Measurements from ENCODE around the gene FAF2.
A peak's percentile ranks its signal among the peaks of the same experiment; 100 is the strongest.

FAF2 gene

GRCh38 chr5:176489077-176489476 lies 40.9 kb downstream of the FAF2 start:
- no peak for ATAC-seq (ENCODE audit: low read depth)
- Histone ChIP-seq H3K4me3 (ENCODE audit: severe bottlenecking) (no peak overlapping the region), H3K36me3 (ENCODE audit: low read depth) (peaks cover 86% of the 10 kb centered on the region), H3K27me3 (ENCODE audit: insufficient read depth, poor library complexity, severe bottlenecking) (no peaks in the 10 kb centered on the region), H3K27ac (ENCODE audit: poor library complexity, severe bottlenecking) (peak overlapping the region; percentile 94), H3K4me1 (ENCODE audit: insufficient read depth, poor library complexity, severe bottlenecking) (peaks cover 48% of the 10 kb centered on the region), H3K9me3 (ENCODE audit: severe bottlenecking) (no peaks in the 10 kb centered on the region)
- no peak for DNase-seq (ENCODE audit: low spot score)
- TF ChIP-seq, protein P1, sequence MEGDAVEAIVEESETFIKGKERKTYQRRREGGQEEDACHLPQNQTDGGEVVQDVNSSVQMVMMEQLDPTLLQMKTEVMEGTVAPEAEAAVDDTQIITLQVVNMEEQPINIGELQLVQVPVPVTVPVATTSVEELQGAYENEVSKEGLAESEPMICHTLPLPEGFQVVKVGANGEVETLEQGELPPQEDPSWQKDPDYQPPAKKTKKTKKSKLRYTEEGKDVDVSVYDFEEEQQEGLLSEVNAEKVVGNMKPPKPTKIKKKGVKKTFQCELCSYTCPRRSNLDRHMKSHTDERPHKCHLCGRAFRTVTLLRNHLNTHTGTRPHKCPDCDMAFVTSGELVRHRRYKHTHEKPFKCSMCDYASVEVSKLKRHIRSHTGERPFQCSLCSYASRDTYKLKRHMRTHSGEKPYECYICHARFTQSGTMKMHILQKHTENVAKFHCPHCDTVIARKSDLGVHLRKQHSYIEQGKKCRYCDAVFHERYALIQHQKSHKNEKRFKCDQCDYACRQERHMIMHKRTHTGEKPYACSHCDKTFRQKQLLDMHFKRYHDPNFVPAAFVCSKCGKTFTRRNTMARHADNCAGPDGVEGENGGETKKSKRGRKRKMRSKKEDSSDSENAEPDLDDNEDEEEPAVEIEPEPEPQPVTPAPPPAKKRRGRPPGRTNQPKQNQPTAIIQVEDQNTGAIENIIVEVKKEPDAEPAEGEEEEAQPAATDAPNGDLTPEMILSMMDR (IDR thresholded peaks at IDR 0.05; ENCODE audit: poor library complexity, severe bottlenecking) = no peak

- Histone ChIP-seq H3K9me3 (ENCODE audit: severe bottlenecking) (no peaks in the 10 kb centered on the region), H3K4me1 (ENCODE audit: insufficient read depth, poor library complexity, severe bottlenecking) (peaks cover 48% of the 10 kb centered on the region), H3K27me3 (ENCODE audit: insufficient read depth, poor library complexity, severe bottlenecking) (no peaks in the 10 kb centered on the region), H3K36me3 (ENCODE audit: low read depth) (peaks cover 90% of the 10 kb centered on the region), H3K27ac (ENCODE audit: poor library complexity, severe bottlenecking) (peak overlapping the region; percentile 94), H3K4me3 (ENCODE audit: severe bottlenecking) (no peak overlapping the region)
- DNase-seq (ENCODE audit: low spot score) = no peak
- TF ChIP-seq, protein P1 (IDR thresholded peaks at IDR 0.05; ENCODE audit: poor library complexity, severe bottlenecking) = peak; percentile 64
- no peak for ATAC-seq (ENCODE audit: low read depth)
Observed at GRCh38 chr5:176490301-176490700, 42.1 kb downstream of the FAF2 start.

DNA sequence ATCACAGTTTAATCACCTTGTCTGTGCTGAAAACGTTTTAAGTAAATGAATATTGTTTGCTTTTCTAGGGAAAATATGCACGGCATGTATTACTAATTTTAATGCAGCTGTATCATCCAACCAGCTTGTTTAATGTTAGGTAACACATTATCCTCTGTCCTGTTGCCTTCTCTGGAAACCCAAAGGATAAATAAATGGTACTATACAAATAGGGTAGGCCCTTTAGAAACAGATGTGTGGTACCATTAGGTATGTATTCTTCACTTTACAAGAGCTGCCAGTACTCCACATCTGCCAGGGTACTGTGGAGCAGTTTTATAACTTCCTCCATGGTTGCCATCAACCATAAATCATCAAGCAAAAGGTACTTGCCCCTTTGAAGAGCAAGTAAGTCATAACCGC lies 42.9 kb downstream of the FAF2 start:
- peak overlapping the region; percentile 94 for H3K27ac ChIP-seq (ENCODE audit: poor library complexity, severe bottlenecking)
- TF ChIP-seq, protein P1 (IDR thresholded peaks at IDR 0.05; ENCODE audit: poor library complexity, severe bottlenecking) = no peak

GRCh38 chr5:176491901-176492300 lies 43.7 kb downstream of the FAF2 start:
- H3K27ac ChIP-seq (ENCODE audit: poor library complexity, severe bottlenecking) = peak overlapping the region; percentile 94
- peaks cover 48% of the 10 kb centered on the region for H3K4me1 ChIP-seq (ENCODE audit: insufficient read depth, poor library complexity, severe bottlenecking)
- ATAC-seq (ENCODE audit: low read depth) (no peak), DNase-seq (ENCODE audit: low spot score) (no peak)
- no peak overlapping the region for H3K4me3 ChIP-seq (ENCODE audit: severe bottlenecking)
- TF ChIP-seq, protein P1 (IDR thresholded peaks at IDR 0.05; ENCODE audit: poor library complexity, severe bottlenecking) = no peak
- peaks cover 89% of the 10 kb centered on the region for H3K36me3 ChIP-seq (ENCODE audit: low read depth)
- no peaks in the 10 kb centered on the region for H3K27me3 ChIP-seq (ENCODE audit: insufficient read depth, poor library complexity, severe bottlenecking)
- no peaks in the 10 kb centered on the region for H3K9me3 ChIP-seq (ENCODE audit: severe bottlenecking)

More for the DNA sequence above, 42.9 kb downstream of the FAF2 start:
- H3K4me3 ChIP-seq (ENCODE audit: severe bottlenecking) = no peak overlapping the region
- H3K9me3 ChIP-seq (ENCODE audit: severe bottlenecking) = no peaks in the 10 kb centered on the region
- ATAC-seq (ENCODE audit: low read depth) (peak; percentile 84), DNase-seq (ENCODE audit: low spot score) (no peak)
- peaks cover 89% of the 10 kb centered on the region for H3K36me3 ChIP-seq (ENCODE audit: low read depth)
- peaks cover 48% of the 10 kb centered on the region for H3K4me1 ChIP-seq (ENCODE audit: insufficient read depth, poor library complexity, severe bottlenecking)
- no peaks in the 10 kb centered on the region for H3K27me3 ChIP-seq (ENCODE audit: insufficient read depth, poor library complexity, severe bottlenecking)

- Histone ChIP-seq H3K9me3 (ENCODE audit: severe bottlenecking) (no peaks in the 10 kb centered on the region), H3K36me3 (ENCODE audit: low read depth) (peaks cover 89% of the 10 kb centered on the region), H3K27me3 (ENCODE audit: insufficient read depth, poor library complexity, severe bottlenecking) (no peaks in the 10 kb centered on the region), H3K4me3 (ENCODE audit: severe bottlenecking) (no peak overlapping the region), H3K27ac (ENCODE audit: poor library complexity, severe bottlenecking) (peak overlapping the region; percentile 94), H3K4me1 (ENCODE audit: insufficient read depth, poor library complexity, severe bottlenecking) (peaks cover 53% of the 10 kb centered on the region)
- peak; percentile 88 for DNase-seq (ENCODE audit: low spot score)
- TF ChIP-seq, protein P1 (IDR thresholded peaks at IDR 0.05; ENCODE audit: poor library complexity, severe bottlenecking) = no peak
- peak; percentile 70 for ATAC-seq (ENCODE audit: low read depth)
Observed at GRCh38 chr5:176492431-176492830, 44.2 kb downstream of the FAF2 start.

All from RWPE2 (cell line).